ENCODE results near the gene CSK. TPM values are rescaled to one million over a fixed set of nuclear protein-coding genes. Genes with fewer than 3 reads are reported as not detected.

The CSK gene
- total and polyA plus RNA-seq, 2 donors, result 17.8 to 30.7 TPM

- Histone ChIP-seq H3K36me3 (ENCODE audit: insufficient read depth) (no peaks in the 10 kb centered on the region), H3K4me3 (ENCODE audit: low read depth, low read length) (no peak overlapping the region), H3K4me1 (ENCODE audit: insufficient read depth) (no peaks in the 10 kb centered on the region), H3K27ac (ENCODE audit: low read depth) (no peak overlapping the region)
- 93% methylated on average over 14 of the region's 14 CpGs for WGBS
- DNase-seq (ENCODE audit: extremely low spot score), result no peak
These were observed 14.2 kb downstream of the CSK start for GRCh38 chr15:74795966-74796625.

DNA sequence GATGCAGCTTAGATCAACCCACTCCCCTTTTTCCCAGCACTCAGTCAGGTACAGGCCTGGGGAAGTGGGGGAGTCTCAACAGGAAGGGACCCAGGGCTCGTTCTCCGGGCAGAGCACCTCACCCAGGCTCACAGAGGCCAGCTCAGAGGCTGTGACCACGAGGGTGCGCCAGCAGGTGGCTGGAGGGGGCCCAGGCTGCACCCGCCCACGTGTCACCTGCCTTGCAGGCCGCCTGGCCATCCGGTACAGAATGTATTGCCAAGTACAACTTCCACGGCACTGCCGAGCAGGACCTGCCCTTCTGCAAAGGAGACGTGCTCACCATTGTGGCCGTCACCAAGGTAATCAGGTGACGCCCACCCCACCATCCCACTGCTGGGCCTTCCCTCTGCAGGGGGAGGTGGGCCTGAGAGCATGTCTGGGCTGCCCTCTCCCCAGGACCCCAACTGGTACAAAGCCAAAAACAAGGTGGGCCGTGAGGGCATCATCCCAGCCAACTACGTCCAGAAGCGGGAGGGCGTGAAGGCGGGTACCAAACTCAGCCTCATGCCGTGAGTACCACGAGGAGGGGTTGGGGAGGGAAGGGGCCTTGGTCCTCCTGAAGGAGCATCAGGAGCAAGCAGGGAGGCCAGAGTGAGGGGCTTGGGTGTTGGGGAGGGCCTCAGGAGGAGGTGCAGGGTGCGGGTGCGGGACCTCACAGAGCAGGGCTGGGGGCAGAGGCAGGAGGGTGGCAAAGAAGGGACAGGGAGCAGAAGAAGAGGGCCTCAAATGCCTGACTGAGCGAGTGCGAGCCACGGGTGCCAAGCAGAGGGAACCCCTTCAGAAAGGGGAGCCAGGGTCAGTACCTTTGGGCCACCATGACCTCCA is 16.7 kb downstream of the CSK start:
- 85% methylated on average over 25 of the region's 25 CpGs for WGBS
- Histone ChIP-seq H3K4me1 (ENCODE audit: insufficient read depth) (no peaks in the 10 kb centered on the region), H3K36me3 (ENCODE audit: insufficient read depth) (peaks cover 6% of the 10 kb centered on the region), H3K4me3 (ENCODE audit: low read depth, low read length) (no peak overlapping the region), H3K27ac (ENCODE audit: low read depth) (no peak overlapping the region)
- no peak for DNase-seq (ENCODE audit: extremely low spot score)

GRCh38 chr15:74799255-74799855 is 17.5 kb downstream of the CSK start:
- no peaks in the 10 kb centered on the region for H3K4me1 ChIP-seq (ENCODE audit: insufficient read depth)
- WGBS, result 85% methylated on average over 16 of the region's 16 CpGs
- peaks cover 8% of the 10 kb centered on the region for H3K36me3 ChIP-seq (ENCODE audit: insufficient read depth)
- H3K27ac ChIP-seq (ENCODE audit: low read depth), result no peak overlapping the region
- no peak overlapping the region for H3K4me3 ChIP-seq (ENCODE audit: low read depth, low read length)
- DNase-seq (ENCODE audit: extremely low spot score), result no peak

- Histone ChIP-seq H3K4me1 (ENCODE audit: insufficient read depth) (no peaks in the 10 kb centered on the region), H3K27ac (ENCODE audit: low read depth) (peak overlapping the region; percentile 32), H3K4me3 (ENCODE audit: low read depth, low read length) (no peak overlapping the region), H3K36me3 (ENCODE audit: insufficient read depth) (peaks cover 8% of the 10 kb centered on the region)
- WGBS, result 51% methylated on average over 18 of the region's 18 CpGs
- no peak for DNase-seq (ENCODE audit: extremely low spot score)
These were observed 18.1 kb downstream of the CSK start for GRCh38 chr15:74799856-74800558.

- 85% methylated on average over 20 of the region's 20 CpGs for WGBS
- Histone ChIP-seq H3K4me1 (ENCODE audit: insufficient read depth) (no peaks in the 10 kb centered on the region), H3K27ac (ENCODE audit: low read depth) (no peak overlapping the region), H3K36me3 (ENCODE audit: insufficient read depth) (peaks cover 8% of the 10 kb centered on the region), H3K4me3 (ENCODE audit: low read depth, low read length) (no peak overlapping the region)
- DNase-seq (ENCODE audit: extremely low spot score), result no peak
These were observed 18.7 kb downstream of the CSK start for GRCh38 chr15:74800559-74801094.

DNA sequence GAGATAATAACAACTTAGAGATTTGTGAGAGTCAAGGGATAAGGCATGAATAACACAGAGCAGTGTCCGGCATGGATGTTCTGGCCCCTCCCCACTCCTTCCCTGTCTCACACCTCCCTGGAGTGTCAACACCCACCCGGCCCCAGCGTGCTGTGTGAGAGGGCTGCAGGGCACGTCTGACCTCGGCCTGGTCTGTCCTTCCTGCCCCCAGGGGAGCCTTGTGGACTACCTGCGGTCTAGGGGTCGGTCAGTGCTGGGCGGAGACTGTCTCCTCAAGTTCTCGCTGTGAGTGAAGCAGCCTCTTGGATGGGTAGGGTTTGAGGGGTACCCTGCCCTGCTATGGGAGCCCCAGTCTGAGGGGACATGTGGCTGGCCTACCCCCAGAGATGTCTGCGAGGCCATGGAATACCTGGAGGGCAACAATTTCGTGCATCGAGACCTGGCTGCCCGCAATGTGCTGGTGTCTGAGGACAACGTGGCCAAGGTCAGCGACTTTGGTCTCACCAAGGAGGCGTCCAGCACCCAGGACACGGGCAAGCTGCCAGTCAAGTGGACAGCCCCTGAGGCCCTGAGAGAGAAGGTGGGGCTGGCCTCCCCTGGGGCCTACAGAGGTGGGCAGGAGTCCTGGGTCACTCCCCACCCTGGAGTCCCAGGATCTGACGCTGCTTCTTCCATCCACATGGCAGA is 19.6 kb downstream of the CSK start:
- DNase-seq (ENCODE audit: extremely low spot score), result no peak
- Histone ChIP-seq H3K36me3 (ENCODE audit: insufficient read depth) (peaks cover 8% of the 10 kb centered on the region), H3K27ac (ENCODE audit: low read depth) (no peak overlapping the region), H3K4me1 (ENCODE audit: insufficient read depth) (no peaks in the 10 kb centered on the region), H3K4me3 (ENCODE audit: low read depth, low read length) (no peak overlapping the region)
- 85% methylated on average over 18 of the region's 18 CpGs for WGBS

- Histone ChIP-seq H3K27ac (ENCODE audit: low read depth) (no peak overlapping the region), H3K4me3 (ENCODE audit: low read depth, low read length) (no peak overlapping the region), H3K4me1 (ENCODE audit: insufficient read depth) (no peaks in the 10 kb centered on the region), H3K36me3 (ENCODE audit: insufficient read depth) (peaks cover 8% of the 10 kb centered on the region)
- 91% methylated on average over 20 of the region's 20 CpGs for WGBS
- DNase-seq (ENCODE audit: extremely low spot score), result no peak
These were observed 20.4 kb downstream of the CSK start for GRCh38 chr15:74802290-74802689.

DNA sequence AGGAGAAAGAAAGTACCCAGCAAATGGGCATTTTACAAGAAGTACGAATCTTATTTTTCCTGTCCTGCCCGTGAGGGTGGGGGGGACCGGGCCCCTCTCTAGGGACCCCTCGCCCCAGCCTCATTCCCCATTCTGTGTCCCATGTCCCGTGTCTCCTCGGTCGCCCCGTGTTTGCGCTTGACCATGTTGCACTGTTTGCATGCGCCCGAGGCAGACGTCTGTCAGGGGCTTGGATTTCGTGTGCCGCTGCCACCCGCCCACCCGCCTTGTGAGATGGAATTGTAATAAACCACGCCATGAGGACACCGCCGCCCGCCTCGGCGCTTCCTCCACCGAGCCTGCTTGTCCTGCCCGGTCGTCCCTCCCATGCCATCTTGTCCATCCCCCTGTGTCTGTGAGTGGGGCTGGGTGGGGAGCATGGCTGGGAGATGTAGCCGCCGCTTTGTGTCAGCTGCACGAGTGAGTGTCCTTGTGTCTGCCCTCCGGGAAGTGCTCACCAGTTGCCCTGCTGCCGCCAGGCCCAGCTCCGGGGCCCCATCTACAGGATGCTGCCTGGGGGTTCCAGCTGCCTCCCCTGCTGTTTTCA is 21.1 kb downstream of the CSK start:
- WGBS, result 89% methylated on average over 31 of the region's 31 CpGs
- Histone ChIP-seq H3K4me1 (ENCODE audit: insufficient read depth) (no peaks in the 10 kb centered on the region), H3K36me3 (ENCODE audit: insufficient read depth) (peaks cover 8% of the 10 kb centered on the region), H3K4me3 (ENCODE audit: low read depth, low read length) (no peak overlapping the region), H3K27ac (ENCODE audit: low read depth) (no peak overlapping the region)
- DNase-seq (ENCODE audit: extremely low spot score), result no peak

- Histone ChIP-seq H3K27ac (ENCODE audit: low read depth) (no peak overlapping the region), H3K4me1 (ENCODE audit: insufficient read depth) (no peaks in the 10 kb centered on the region), H3K36me3 (ENCODE audit: insufficient read depth) (peaks cover 8% of the 10 kb centered on the region), H3K4me3 (ENCODE audit: low read depth, low read length) (no peak overlapping the region)
- WGBS, result 53% methylated on average over 6 of the region's 6 CpGs
- DNase-seq (ENCODE audit: extremely low spot score), result no peak
These were observed 23.1 kb downstream of the CSK start for GRCh38 chr15:74804935-74805334.

DNA sequence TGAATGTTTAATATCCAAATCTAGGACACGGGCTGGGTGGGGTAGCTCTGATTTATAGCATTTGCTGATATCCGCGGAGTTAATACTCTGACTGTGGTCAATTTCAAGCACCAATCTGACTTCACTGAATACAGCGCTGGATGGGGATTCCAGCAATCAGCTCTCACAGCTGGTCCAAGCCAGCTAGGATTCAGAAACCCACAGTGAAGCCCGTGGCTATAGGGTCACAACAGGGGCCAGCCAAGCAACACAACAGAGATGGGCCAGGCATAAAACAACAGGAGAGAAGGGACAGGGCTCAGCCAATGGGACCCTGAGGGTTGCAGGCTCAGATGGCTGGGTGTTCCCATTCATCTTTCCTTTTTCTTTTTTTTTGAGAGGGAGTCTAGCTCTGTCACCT is 25.4 kb downstream of the CSK start:
- Histone ChIP-seq H3K4me3 (ENCODE audit: low read depth, low read length) (no peak overlapping the region), H3K4me1 (ENCODE audit: insufficient read depth) (no peaks in the 10 kb centered on the region), H3K36me3 (ENCODE audit: insufficient read depth) (peaks cover 8% of the 10 kb centered on the region), H3K27ac (ENCODE audit: low read depth) (no peak overlapping the region)
- 35% methylated on average over 5 of the region's 5 CpGs for WGBS
- DNase-seq (ENCODE audit: extremely low spot score), result no peak

DNA sequence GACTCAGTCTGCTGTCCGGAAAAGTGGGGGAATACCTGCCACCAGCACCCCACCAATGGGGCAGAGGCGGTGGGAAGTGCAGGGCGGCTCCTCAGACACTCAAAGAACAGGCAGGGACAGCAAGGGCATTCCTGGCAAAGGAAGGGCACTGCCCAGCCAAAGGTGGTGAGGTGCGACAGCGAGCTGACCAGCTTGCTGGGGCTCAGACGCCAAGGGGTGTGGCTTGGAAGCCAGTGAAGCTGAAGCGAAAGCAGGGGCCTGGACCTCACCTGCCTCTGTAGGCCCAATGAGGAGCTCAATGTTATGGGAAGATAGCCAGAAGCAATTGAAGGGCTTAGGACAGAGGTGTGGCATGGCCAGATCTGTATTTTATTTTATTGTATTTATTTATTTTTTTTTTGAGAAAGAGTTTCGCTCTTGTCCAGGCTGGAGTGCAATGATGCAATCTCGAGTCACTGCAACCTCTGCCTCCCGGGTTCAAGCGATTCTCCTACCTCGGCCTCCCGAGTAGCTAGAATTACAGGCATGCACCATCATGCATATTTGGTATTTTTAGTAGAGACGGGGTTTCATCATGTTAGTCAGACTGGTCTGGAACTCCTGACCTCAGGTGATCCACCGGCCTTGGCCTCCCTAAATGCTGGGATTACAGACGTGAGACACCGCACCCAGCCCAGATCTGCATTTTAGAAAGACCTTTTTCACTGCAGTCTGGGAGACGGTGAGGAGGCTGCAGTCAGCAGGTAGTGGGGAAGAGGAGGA is 26.4 kb downstream of the CSK start:
- Histone ChIP-seq H3K4me3 (ENCODE audit: low read depth, low read length) (no peak overlapping the region), H3K36me3 (ENCODE audit: insufficient read depth) (peaks cover 3% of the 10 kb centered on the region), H3K4me1 (ENCODE audit: insufficient read depth) (no peaks in the 10 kb centered on the region), H3K27ac (ENCODE audit: low read depth) (no peak overlapping the region)
- 80% methylated on average over 18 of the region's 18 CpGs for WGBS
- DNase-seq (ENCODE audit: extremely low spot score), result no peak

DNA sequence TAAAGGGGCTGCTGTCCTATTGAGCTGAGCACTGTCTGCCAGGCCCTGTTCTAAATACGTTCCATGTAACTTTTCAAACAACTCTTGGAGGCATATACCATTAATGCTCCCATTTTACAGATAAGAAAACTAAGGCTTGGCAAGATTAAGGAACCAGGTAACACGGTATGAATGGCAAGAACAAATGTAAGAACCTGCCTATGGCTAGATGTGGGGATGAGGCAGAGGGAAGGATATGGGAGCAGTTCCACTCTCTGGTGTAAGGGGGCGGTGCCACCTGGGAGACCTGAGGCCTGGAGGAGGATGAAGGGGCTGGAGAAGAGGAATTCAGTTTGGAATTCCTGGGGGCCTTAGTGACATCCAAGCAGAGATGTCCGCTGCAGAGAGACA is 27.0 kb downstream of the CSK start:
- Histone ChIP-seq H3K27ac (ENCODE audit: low read depth) (no peak overlapping the region), H3K36me3 (ENCODE audit: insufficient read depth) (peaks cover 2% of the 10 kb centered on the region), H3K4me3 (ENCODE audit: low read depth, low read length) (no peak overlapping the region), H3K4me1 (ENCODE audit: insufficient read depth) (no peaks in the 10 kb centered on the region)
- DNase-seq (ENCODE audit: extremely low spot score), result no peak
- 75% methylated on average over 4 of the region's 4 CpGs for WGBS

All from urinary bladder (tissue), 4 donors.